ENCODE measurements around the gene SFXN4. TPM values are rescaled to one million over a fixed set of nuclear protein-coding genes. Genes with fewer than 3 reads are reported as not detected.

SFXN4 gene
- total RNA-seq, 1 experiment from 2014 or later: 72.9 TPM

GRCh38 chr10:119167041-119167440, 1.5 kb upstream of the SFXN4 start:
- Histone ChIP-seq H3K4me1 (ENCODE audit: insufficient read depth, low read length, poor library complexity, severe bottlenecking) (peaks cover 17% of the 10 kb centered on the region), H3K9me3 (ENCODE audit: low read depth, low read length, poor library complexity, severe bottlenecking) (no peaks in the 10 kb centered on the region), H3K36me3 (ENCODE audit: insufficient read depth, low read length, poor library complexity, severe bottlenecking) (peaks cover 47% of the 10 kb centered on the region), H3K4me3 (ENCODE audit: low read depth, low read length, poor library complexity, severe bottlenecking) (no peak overlapping the region), H3K27ac (ENCODE audit: low read depth, low read length, poor library complexity, severe bottlenecking) (peak overlapping the region; percentile 93), H3K27me3 (replicated peaks; ENCODE audit: insufficient read depth, low read depth, low read length, poor library complexity) (no peaks in the 10 kb centered on the region)
- intact Hi-C loops (cut with micrococcal nuclease; ENCODE audit: unreplicated experiment): no loop called here
- no TSS peak for BruUV-seq (replicated peaks)
- CTCF ChIA-PET: no interaction called here
- no peak for DNase-seq (ENCODE audit: low spot score)
- TF ChIP-seq CTCF (conservative IDR thresholded peaks at IDR 0.05; ENCODE audit: low read depth, low read length): no peak
- no peak for TF ChIP-seq EZH2 (IDR thresholded peaks at IDR 0.05; ENCODE audit: borderline replicate concordance, low read depth, low read length, poor library complexity, severe bottlenecking)
- POLR2A ChIA-PET (ENCODE audit: low non-redundant PET): no interaction called here

- Histone ChIP-seq H3K36me3 (ENCODE audit: insufficient read depth, low read length, poor library complexity, severe bottlenecking) (peaks cover 47% of the 10 kb centered on the region), H3K27me3 (replicated peaks; ENCODE audit: insufficient read depth, low read depth, low read length, poor library complexity) (no peaks in the 10 kb centered on the region), H3K4me1 (ENCODE audit: insufficient read depth, low read length, poor library complexity, severe bottlenecking) (peaks cover 17% of the 10 kb centered on the region), H3K9me3 (ENCODE audit: low read depth, low read length, poor library complexity, severe bottlenecking) (no peaks in the 10 kb centered on the region), H3K27ac (ENCODE audit: low read depth, low read length, poor library complexity, severe bottlenecking) (peak overlapping the region; percentile 93), H3K4me3 (ENCODE audit: low read depth, low read length, poor library complexity, severe bottlenecking) (no peak overlapping the region)
- ChIA-PET POLR2A (ENCODE audit: low non-redundant PET) (no interaction called here), CTCF (no interaction called here)
- TF ChIP-seq EZH2 (IDR thresholded peaks at IDR 0.05; ENCODE audit: borderline replicate concordance, low read depth, low read length, poor library complexity, severe bottlenecking) (no peak), CTCF (conservative IDR thresholded peaks at IDR 0.05; ENCODE audit: low read depth, low read length) (no peak)
- DNase-seq (ENCODE audit: low spot score): no peak
- BruUV-seq (replicated peaks): no TSS peak
- intact Hi-C loops (cut with micrococcal nuclease; ENCODE audit: unreplicated experiment): no loop called here
Observed at GRCh38 chr10:119166564-119166963, 1.1 kb upstream of the SFXN4 start.

GRCh38 chr10:119166118-119166500, 595 bp upstream of the SFXN4 start:
- H3K9me3 ChIP-seq (ENCODE audit: low read depth, low read length, poor library complexity, severe bottlenecking): no peaks in the 10 kb centered on the region
- H3K36me3 ChIP-seq (ENCODE audit: insufficient read depth, low read length, poor library complexity, severe bottlenecking): peaks cover 47% of the 10 kb centered on the region
- peak overlapping the region; percentile 96 for H3K4me3 ChIP-seq (ENCODE audit: low read depth, low read length, poor library complexity, severe bottlenecking)
- peaks cover 17% of the 10 kb centered on the region for H3K4me1 ChIP-seq (ENCODE audit: insufficient read depth, low read length, poor library complexity, severe bottlenecking)
- intact Hi-C loops (cut with micrococcal nuclease; ENCODE audit: unreplicated experiment): no loop called here
- no peaks in the 10 kb centered on the region for H3K27me3 ChIP-seq (replicated peaks; ENCODE audit: insufficient read depth, low read depth, low read length, poor library complexity)
- peak overlapping the region; percentile 93 for H3K27ac ChIP-seq (ENCODE audit: low read depth, low read length, poor library complexity, severe bottlenecking)
- ChIA-PET CTCF (no interaction called here), POLR2A (ENCODE audit: low non-redundant PET) (no interaction called here)
- no peak for DNase-seq (ENCODE audit: low spot score)
- TF ChIP-seq CTCF (conservative IDR thresholded peaks at IDR 0.05; ENCODE audit: low read depth, low read length) (no peak), EZH2 (IDR thresholded peaks at IDR 0.05; ENCODE audit: borderline replicate concordance, low read depth, low read length, poor library complexity, severe bottlenecking) (no peak)
- BruUV-seq (replicated peaks): no TSS peak
